HepG2 (cell line): ENCODE data around the gene ACTG2. TPM values are rescaled to one million over a fixed set of nuclear protein-coding genes. Genes with fewer than 3 reads are reported as not detected.

ENCODE experiments used
- CBX1 ChIP-seq: IDR thresholded peaks from one replicate; pipeline ENCODE4 v1.6.1; 2016; ENCODE audit warnings: antibody characterized with exemption, low read depth
- CC2D1A ChIP-seq: sonication (generic); formaldehyde crosslinking; IDR thresholded peaks from 2 replicates; pipeline ENCODE4 v1.8.1; 2023; ENCODE audit warnings: mild to moderate bottlenecking, missing genetic modification reagents
- CHD4 ChIP-seq: fragments of 200-600 bp; sonication (generic); IDR thresholded peaks from 2 replicates; pipeline ENCODE4 v1.7.0; 2017; ENCODE audit warnings: mild to moderate bottlenecking, low read length, borderline replicate concordance
- HMG20A ChIP-seq: IDR thresholded peaks from 2 replicates; pipeline ENCODE4 v1.6.1; 2016; ENCODE audit warnings: borderline replicate concordance
- RFX1 ChIP-seq: fragments of 450-650 bp; IDR thresholded peaks from 2 replicates; pipeline ENCODE4 v1.6.1; 2017
- SAP130 ChIP-seq: IDR thresholded peaks from 2 replicates; pipeline ENCODE4 v1.6.1; 2016; ENCODE audit warnings: low read depth
- SIX4 ChIP-seq: sonication (generic); formaldehyde crosslinking; IDR thresholded peaks from 2 replicates; pipeline ENCODE4 v1.4.0; 2020; ENCODE audit warnings: missing genetic modification reagents
- TAF1 ChIP-seq: sonication (generic); formaldehyde crosslinking; IDR thresholded peaks from 2 replicates; pipeline ENCODE4 v1.4.0; 2020; ENCODE audit warnings: missing genetic modification reagents
- TAF15 ChIP-seq: fragments of 200-400 bp; formaldehyde crosslinking; IDR thresholded peaks from one replicate; pipeline ENCODE4 v1.6.1; 2018; ENCODE audit warnings: mild to moderate bottlenecking, low read depth, low read length; ENCODE audit not compliant: poor library complexity, severe bottlenecking
- ZNF253 ChIP-seq: sonication (generic); formaldehyde crosslinking; IDR thresholded peaks from 2 replicates; pipeline ENCODE4 v1.8.0; 2022; ENCODE audit warnings: mild to moderate bottlenecking, missing genetic modification reagents, borderline replicate concordance
- ZNF460 ChIP-seq: sonication (generic); formaldehyde crosslinking; IDR thresholded peaks from 2 replicates; pipeline ENCODE4 v1.5.1; 2020; ENCODE audit warnings: missing genetic modification reagents, mild to moderate bottlenecking, borderline replicate concordance
- ZNF570 ChIP-seq: sonication (generic); formaldehyde crosslinking; IDR thresholded peaks from 2 replicates; pipeline ENCODE4 v1.4.0; 2020; ENCODE audit warnings: mild to moderate bottlenecking, missing genetic modification reagents, borderline replicate concordance
- ZNF746 ChIP-seq: sonication (generic); formaldehyde crosslinking; IDR thresholded peaks from 2 replicates; pipeline ENCODE4 v1.8.0; 2022; ENCODE audit warnings: mild to moderate bottlenecking, missing genetic modification reagents
- polyA plus RNA-seq, 8 experiments: library from polyadenylated mRNA; depleted of rRNA in 3 of 8; stranded (reverse) in 7 of 8; unstranded in 1 of 8; fragments of >200 nt; fragmentation: Illumina TruSeq in 4 of 8; extraction: Trizol in 4 of 8; gene quantifications; 2 replicates each; pipeline versions ENCODE4 v1.2.1 to v1.2.3, GENCODE V29; 2011 to 2016; ENCODE audit warnings: low read depth in 4 of 8, missing spikeins in 1 of 8, mixed read lengths in 1 of 8; ENCODE audit not compliant: insufficient read depth in 1 of 8
- total RNA-seq, 5 experiments: library from RNA; depleted of rRNA; stranded (reverse); fragments of >200 nt; fragmentation: Illumina TruSeq; extraction: Trizol; gene quantifications; 2 replicates each; pipeline ENCODE4 v1.2.3, GENCODE V29; 2016; ENCODE audit warnings: low read depth in 1 of 5
- TF ChIP-seq, protein P1 (sequence below): sonication (generic); formaldehyde crosslinking; IDR thresholded peaks from 2 replicates; pipeline ENCODE4 v1.4.0; 2020; ENCODE audit warnings: missing genetic modification reagents
- TF ChIP-seq, protein P2 (sequence below): sonication (generic); formaldehyde crosslinking; IDR thresholded peaks from 2 replicates; pipeline ENCODE4 v1.8.1; 2023; ENCODE audit warnings: mild to moderate bottlenecking, missing genetic modification reagents
- TF ChIP-seq, protein P3 (sequence below): sonication (generic); formaldehyde crosslinking; IDR thresholded peaks from 2 replicates; pipeline ENCODE4 v1.9.0; 2022; ENCODE audit warnings: missing genetic modification reagents, mild to moderate bottlenecking, borderline replicate concordance
- TF ChIP-seq, protein P4 (sequence below): sonication (generic); formaldehyde crosslinking; IDR thresholded peaks from 2 replicates; pipeline ENCODE4 v1.4.0; 2020; ENCODE audit warnings: missing genetic modification reagents, borderline replicate concordance
- TF ChIP-seq, protein P5 (sequence below): sonication (generic); formaldehyde crosslinking; IDR thresholded peaks from 2 replicates; pipeline ENCODE4 v1.9.0; 2021; ENCODE audit warnings: missing genetic modification reagents, mild to moderate bottlenecking, borderline replicate concordance

Gene ACTG2
- total and polyA plus RNA-seq, 2 of the 13 experiments (the other 11 are each of a cell fraction or from before 2014, with no cell fraction given), result 0.13 TPM; not detected in 1

DNA sequence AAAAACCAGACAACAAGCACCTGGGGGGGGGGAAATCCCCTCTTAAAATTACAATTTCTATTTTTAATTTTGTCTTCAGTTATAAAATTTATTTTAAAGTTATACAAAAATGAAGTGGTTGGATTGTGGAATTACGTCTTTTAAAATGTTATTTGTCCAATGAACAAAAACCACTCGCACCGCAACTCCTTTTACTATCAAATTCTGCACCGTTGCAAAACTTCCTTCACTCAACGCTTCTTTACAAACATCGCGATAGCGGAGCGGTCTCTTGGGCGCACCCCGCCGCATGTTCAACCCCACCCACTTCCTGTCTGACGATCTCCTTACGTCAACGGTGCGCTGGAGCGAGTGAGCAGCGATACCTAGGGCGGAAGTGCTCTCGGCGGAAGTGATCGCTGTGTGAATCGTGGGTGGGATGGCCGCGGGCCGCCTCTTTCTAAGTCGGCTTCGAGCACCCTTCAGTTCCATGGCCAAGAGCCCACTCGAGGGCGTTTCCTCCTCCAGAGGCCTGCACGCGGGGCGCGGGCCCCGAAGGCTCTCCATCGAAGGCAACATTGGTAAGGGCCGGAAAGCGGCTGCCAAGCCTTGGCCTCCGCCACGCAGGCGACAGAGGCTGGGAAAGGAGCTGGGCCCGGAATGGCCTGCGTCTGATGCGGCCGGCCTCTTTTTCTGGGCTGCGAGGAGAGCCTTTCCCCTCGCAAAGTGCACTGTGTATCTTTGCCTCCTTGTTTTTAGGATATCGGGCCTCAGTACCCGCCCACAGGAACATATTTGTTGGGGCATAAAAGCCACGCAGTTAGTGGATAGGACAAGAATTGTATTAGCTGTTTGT is 33.9 kb downstream of the ACTG2 start, which contains the start of gene DGUOK (continued):
- TF ChIP-seq, protein P1, sequence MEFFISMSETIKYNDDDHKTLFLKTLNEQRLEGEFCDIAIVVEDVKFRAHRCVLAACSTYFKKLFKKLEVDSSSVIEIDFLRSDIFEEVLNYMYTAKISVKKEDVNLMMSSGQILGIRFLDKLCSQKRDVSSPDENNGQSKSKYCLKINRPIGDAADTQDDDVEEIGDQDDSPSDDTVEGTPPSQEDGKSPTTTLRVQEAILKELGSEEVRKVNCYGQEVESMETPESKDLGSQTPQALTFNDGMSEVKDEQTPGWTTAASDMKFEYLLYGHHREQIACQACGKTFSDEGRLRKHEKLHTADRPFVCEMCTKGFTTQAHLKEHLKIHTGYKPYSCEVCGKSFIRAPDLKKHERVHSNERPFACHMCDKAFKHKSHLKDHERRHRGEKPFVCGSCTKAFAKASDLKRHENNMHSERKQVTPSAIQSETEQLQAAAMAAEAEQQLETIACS, result no peak
- TF ChIP-seq, protein P2, sequence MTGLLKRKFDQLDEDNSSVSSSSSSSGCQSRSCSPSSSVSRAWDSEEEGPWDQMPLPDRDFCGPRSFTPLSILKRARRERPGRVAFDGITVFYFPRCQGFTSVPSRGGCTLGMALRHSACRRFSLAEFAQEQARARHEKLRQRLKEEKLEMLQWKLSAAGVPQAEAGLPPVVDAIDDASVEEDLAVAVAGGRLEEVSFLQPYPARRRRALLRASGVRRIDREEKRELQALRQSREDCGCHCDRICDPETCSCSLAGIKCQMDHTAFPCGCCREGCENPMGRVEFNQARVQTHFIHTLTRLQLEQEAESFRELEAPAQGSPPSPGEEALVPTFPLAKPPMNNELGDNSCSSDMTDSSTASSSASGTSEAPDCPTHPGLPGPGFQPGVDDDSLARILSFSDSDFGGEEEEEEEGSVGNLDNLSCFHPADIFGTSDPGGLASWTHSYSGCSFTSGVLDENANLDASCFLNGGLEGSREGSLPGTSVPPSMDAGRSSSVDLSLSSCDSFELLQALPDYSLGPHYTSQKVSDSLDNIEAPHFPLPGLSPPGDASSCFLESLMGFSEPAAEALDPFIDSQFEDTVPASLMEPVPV, result peak; percentile 95; the same call in 1 of the 2 replicates
- TF ChIP-seq, protein P3, sequence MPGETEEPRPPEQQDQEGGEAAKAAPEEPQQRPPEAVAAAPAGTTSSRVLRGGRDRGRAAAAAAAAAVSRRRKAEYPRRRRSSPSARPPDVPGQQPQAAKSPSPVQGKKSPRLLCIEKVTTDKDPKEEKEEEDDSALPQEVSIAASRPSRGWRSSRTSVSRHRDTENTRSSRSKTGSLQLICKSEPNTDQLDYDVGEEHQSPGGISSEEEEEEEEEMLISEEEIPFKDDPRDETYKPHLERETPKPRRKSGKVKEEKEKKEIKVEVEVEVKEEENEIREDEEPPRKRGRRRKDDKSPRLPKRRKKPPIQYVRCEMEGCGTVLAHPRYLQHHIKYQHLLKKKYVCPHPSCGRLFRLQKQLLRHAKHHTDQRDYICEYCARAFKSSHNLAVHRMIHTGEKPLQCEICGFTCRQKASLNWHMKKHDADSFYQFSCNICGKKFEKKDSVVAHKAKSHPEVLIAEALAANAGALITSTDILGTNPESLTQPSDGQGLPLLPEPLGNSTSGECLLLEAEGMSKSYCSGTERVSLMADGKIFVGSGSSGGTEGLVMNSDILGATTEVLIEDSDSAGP, result peak; percentile 97
- TF ChIP-seq RFX1 (no peak), CC2D1A (CRISPR knock-in tag) (0 out of 2 replicates have a peak, but pooled peaks have one; percentile 96), ZNF460 (CRISPR knock-in tag) (no peak), ZNF746 (CRISPR knock-in tag) (peak; percentile 92), TAF1 (CRISPR knock-in tag) (peak; percentile 95), HMG20A (CRISPR knock-in tag) (peak; percentile 49; the same call in 1 of the 2 replicates), CHD4 (no peak), SAP130 (peak; percentile 99), CBX1 (peak; percentile 95), ZNF570 (CRISPR knock-in tag) (0 out of 2 replicates have a peak, but pooled peaks have one; percentile 92), TAF15 (peak; percentile 41), SIX4 (0 out of 2 replicates have a peak, but pooled peaks have one; percentile 40), ZNF253 (no peak; the same call in 1 of the 2 replicates)
- TF ChIP-seq, protein P4, sequence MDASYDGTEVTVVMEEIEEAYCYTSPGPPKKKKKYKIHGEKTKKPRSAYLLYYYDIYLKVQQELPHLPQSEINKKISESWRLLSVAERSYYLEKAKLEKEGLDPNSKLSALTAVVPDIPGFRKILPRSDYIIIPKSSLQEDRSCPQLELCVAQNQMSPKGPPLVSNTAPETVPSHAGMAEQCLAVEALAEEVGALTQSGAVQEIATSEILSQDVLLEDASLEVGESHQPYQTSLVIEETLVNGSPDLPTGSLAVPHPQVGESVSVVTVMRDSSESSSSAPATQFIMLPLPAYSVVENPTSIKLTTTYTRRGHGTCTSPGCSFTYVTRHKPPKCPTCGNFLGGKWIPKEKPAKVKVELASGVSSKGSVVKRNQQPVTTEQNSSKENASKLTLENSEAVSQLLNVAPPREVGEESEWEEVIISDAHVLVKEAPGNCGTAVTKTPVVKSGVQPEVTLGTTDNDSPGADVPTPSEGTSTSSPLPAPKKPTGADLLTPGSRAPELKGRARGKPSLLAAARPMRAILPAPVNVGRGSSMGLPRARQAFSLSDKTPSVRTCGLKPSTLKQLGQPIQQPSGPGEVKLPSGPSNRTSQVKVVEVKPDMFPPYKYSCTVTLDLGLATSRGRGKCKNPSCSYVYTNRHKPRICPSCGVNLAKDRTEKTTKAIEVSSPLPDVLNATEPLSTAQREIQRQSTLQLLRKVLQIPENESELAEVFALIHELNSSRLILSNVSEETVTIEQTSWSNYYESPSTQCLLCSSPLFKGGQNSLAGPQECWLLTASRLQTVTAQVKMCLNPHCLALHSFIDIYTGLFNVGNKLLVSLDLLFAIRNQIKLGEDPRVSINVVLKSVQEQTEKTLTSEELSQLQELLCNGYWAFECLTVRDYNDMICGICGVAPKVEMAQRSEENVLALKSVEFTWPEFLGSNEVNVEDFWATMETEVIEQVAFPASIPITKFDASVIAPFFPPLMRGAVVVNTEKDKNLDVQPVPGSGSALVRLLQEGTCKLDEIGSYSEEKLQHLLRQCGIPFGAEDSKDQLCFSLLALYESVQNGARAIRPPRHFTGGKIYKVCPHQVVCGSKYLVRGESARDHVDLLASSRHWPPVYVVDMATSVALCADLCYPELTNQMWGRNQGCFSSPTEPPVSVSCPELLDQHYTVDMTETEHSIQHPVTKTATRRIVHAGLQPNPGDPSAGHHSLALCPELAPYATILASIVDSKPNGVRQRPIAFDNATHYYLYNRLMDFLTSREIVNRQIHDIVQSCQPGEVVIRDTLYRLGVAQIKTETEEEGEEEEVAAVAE (CRISPR knock-in tag), result peak; percentile 79; the same call in 1 of the 2 replicates
- TF ChIP-seq, protein P5, sequence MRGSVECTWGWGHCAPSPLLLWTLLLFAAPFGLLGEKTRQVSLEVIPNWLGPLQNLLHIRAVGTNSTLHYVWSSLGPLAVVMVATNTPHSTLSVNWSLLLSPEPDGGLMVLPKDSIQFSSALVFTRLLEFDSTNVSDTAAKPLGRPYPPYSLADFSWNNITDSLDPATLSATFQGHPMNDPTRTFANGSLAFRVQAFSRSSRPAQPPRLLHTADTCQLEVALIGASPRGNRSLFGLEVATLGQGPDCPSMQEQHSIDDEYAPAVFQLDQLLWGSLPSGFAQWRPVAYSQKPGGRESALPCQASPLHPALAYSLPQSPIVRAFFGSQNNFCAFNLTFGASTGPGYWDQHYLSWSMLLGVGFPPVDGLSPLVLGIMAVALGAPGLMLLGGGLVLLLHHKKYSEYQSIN (CRISPR knock-in tag), result no peak
